Hepatic stellate cell (primary cell): ENCODE data around the gene IGFBP4.

ENCODE experiments used
- DNase-seq: peaks from one replicate; pipeline ENCODE4 v3.0.0; 2011; ENCODE audit warnings: low spot score

The IGFBP4 gene

GRCh38 chr17:40456396-40456951, 13.2 kb downstream of the IGFBP4 start:
- DNase-seq, result no peak

GRCh38 chr17:40457369-40457768, 14.1 kb downstream of the IGFBP4 start:
- DNase-seq, result no peak

- DNase-seq, result peak; percentile 90
These were observed 14.9 kb downstream of the IGFBP4 start for GRCh38 chr17:40457964-40458791.

- no peak for DNase-seq
These were observed 15.7 kb downstream of the IGFBP4 start for GRCh38 chr17:40458851-40459482.

- no peak for DNase-seq
These were observed 16.7 kb downstream of the IGFBP4 start for GRCh38 chr17:40459636-40460603.

- no peak for DNase-seq
These were observed 17.3 kb downstream of the IGFBP4 start for GRCh38 chr17:40460604-40460967.

GRCh38 chr17:40460968-40461731, 17.9 kb downstream of the IGFBP4 start:
- no peak for DNase-seq

- DNase-seq, result no peak
These were observed 18.6 kb downstream of the IGFBP4 start for GRCh38 chr17:40461732-40462342.

- DNase-seq, result no peak
These were observed 19.3 kb downstream of the IGFBP4 start for GRCh38 chr17:40462343-40463121.

- DNase-seq, result no peak
These were observed 19.9 kb downstream of the IGFBP4 start for GRCh38 chr17:40463122-40463550.

- no peak for DNase-seq
These were observed 21.2 kb downstream of the IGFBP4 start for GRCh38 chr17:40464392-40464855.

- DNase-seq, result no peak
These were observed 23.2 kb downstream of the IGFBP4 start for GRCh38 chr17:40466298-40466971.

GRCh38 chr17:40467281-40467867, 24.1 kb downstream of the IGFBP4 start:
- no peak for DNase-seq

- no peak for DNase-seq
These were observed 25.3 kb downstream of the IGFBP4 start for GRCh38 chr17:40468560-40468959.

GRCh38 chr17:40469805-40470675, 26.8 kb downstream of the IGFBP4 start:
- no peak for DNase-seq

GRCh38 chr17:40470932-40471828, 27.9 kb downstream of the IGFBP4 start:
- DNase-seq, result no peak
